Adrenal gland (tissue), 12 donors: ENCODE results near the gene MEGF11. TPM values are rescaled to one million over a fixed set of nuclear protein-coding genes. Genes with fewer than 3 reads are reported as not detected.

Source experiments
- DNase-seq, 7 donors: peaks; one replicate each; pipeline ENCODE4 v3.0.0-alpha.2; 2019 to 2020
- H3K27ac ChIP-seq, 5 donors: fragments of 200-600 bp; sonication (generic) in 4 of 5; 1 replicate in 3 of 5; 2 replicates in 2 of 5; pipeline versions ENCODE4 v1.5.1 to v1.8.0; 2016 to 2020; ENCODE audit warnings: mild to moderate bottlenecking in 1 of 5
- H3K27me3 ChIP-seq: fragments of 200-600 bp; 2 replicates; pipeline ENCODE4 v1.8.0; 2021
- H3K36me3 ChIP-seq, 2 donors: fragments of 200-600 bp; replicated peaks in 1 of 2; 1 replicate in 1 of 2; 2 replicates in 1 of 2; pipeline versions ENCODE4 v1.5.1 to v1.8.0; 2018 to 2022
- H3K4me1 ChIP-seq, 2 donors: fragments of 200-600 bp; replicated peaks in 1 of 2; 1 replicate in 1 of 2; 2 replicates in 1 of 2; pipeline versions ENCODE4 v1.5.1 to v1.8.0; 2018 to 2021
- H3K4me3 ChIP-seq, 4 donors: fragments of 200-600 bp; sonication (generic) in 3 of 4; one replicate each; pipeline ENCODE4 v1.5.1; 2016 to 2018
- H3K9me3 ChIP-seq, 3 donors: fragments of 200-600 bp; sonication (generic) in 1 of 3; replicated peaks in 1 of 3; 1 replicate in 2 of 3; 2 replicates in 1 of 3; pipeline versions ENCODE4 v1.5.1 to v1.8.0; 2016 to 2021
- CTCF ChIP-seq, 6 experiments: fragments of 450-650 bp in 4 of 6; fragments of 200-600 bp in 2 of 6; sonication (generic) in 1 of 6; IDR thresholded peaks; 1 replicate in 5 of 6; 2 replicates in 1 of 6; pipeline versions ENCODE4 v1.5.1 to v1.8.0; 2016 to 2021; ENCODE audit warnings: antibody characterized with exemption in 6 of 6, mild to moderate bottlenecking in 2 of 6, moderate library complexity in 1 of 6
- POLR2A ChIP-seq, 2 donors: fragments of 450-650 bp; IDR thresholded peaks; one replicate each; pipeline ENCODE4 v1.6.1; 2017; ENCODE audit warnings: antibody characterized with exemption in 2 of 2, mild to moderate bottlenecking in 2 of 2, moderate library complexity in 1 of 2
- WGBS, 4 donors: extraction: QIAGEN DNeasy Blood & Tissue Kit in 2 of 4; methylation state at CpG; one replicate each; pipeline versions ENCODE4 v1.1.5 to v1.1.7; 2013 to 2017; 5-methylcytosine and 5-hydroxymethylcytosine counted together
- intact Hi-C, 2 donors: fragments of 100-400 bp; cut with DNase I; formaldehyde crosslinking; loops; one replicate each; pipeline versions ENCODE4 v1.14.1 to v1.15.0; 2022 to 2023
- polyA plus RNA-seq, 3 donors: library from polyadenylated mRNA; stranded (reverse); fragments of 200-250 nt in 2 of 3; fragments of 350-450 nt in 1 of 3; fragmentation: Illumina TruSeq in 1 of 3; extraction: RNeasy Lipid Tissue Mini Kit (QIAGEN cat#74804) in 1 of 3; gene quantifications; one replicate each; pipeline ENCODE4 v1.2.3, GENCODE V29; 2013 to 2014
- total RNA-seq, 9 donors: library from RNA; depleted of rRNA in 4 of 9; stranded (reverse); fragments of >200 nt in 4 of 9; fragments of 120-200 nt in 1 of 9; fragmentation: NEBNext Ultra II Directional in 1 of 9; extraction: Animal tissue kit (Norgen Biotek cat#: 25700) in 1 of 9; gene quantifications; one replicate each; pipeline versions ENCODE4 v1.1.0 to v1.2.4, GENCODE V29; 2013 to 2023
- donor health status: healthy with polysubstance abuse.
- donor health status: Bipolar disorder and iron deficiency.
- donor health status: DM: yes; HTN: yes; CAD: no.
- donor health status: DM: no; HTN: no; CAD: no.
- donor health status: DM: no; HTN: no; CAD: no.
- donor health status: DM: yes; HTN: yes; CAD: no.

The MEGF11 gene
- total and polyA plus RNA-seq, 12 donors: 0.04 to 0.98 (median 0.14) TPM; not detected in 5

DNA sequence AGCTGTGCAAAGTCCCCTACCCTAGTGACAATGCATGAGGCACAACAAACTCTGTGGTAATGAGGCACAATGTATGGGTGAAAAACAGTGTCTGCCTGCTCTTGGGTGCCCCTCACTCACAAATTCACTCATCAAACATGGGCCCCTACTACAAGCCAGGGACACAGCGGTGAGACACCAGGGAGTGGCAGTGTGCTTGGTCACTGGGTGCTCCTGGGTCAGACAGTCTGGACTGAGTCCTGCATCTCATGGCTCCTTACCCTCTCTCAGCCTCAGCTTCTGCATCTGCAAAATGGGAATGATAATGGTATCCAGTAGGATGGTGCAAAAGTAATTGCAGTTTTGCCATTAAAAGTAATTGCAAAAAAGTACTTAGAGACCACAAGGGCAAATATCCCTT, 184.7 kb downstream of the MEGF11 start:
- intact Hi-C loops: no loop called here

DNA sequence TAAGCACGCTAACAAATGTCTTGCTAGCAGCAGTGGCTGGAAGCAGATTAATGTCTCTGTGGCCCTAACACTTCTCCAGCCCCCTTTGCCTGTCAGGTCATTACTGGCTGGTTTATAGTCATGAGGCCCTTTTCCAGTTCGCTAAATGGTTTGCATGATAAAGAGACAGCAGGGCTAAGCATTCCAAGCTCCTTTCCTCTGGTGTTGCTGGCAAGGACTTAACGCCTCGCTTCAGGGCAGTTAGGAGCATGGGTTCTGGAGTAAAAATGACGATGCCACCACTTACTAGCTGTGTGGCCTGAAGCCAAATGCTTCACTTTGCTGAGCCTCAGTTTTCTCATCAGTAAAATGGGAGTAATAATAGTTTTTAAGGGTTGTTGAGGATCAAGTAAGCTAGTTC, 185.9 kb downstream of the MEGF11 start:
- TF ChIP-seq CTCF (IDR thresholded peaks at IDR 0.05) (no peak), POLR2A (IDR thresholded peaks at IDR 0.05) (no peak)
- Histone ChIP-seq H3K27me3 (no peaks in the 10 kb centered on the region), H3K27ac (no peak overlapping the region), H3K36me3 (no peaks in the 10 kb centered on the region), H3K4me1 (peaks cover 4 to 7% of the 10 kb centered on the region in 2 donors), H3K9me3 (no peaks in the 10 kb centered on the region), H3K4me3 (no peak overlapping the region)
- 67 to 84% (median 83%) methylated on average over 4 to 5 of the region's 5 CpGs for WGBS, 4 donors
- no peak for DNase-seq
- intact Hi-C loops: no loop called here

More for the DNA sequence above, 184.7 kb downstream of the MEGF11 start:
- no peak for DNase-seq
- H3K27ac ChIP-seq: no peak overlapping the region
- TF ChIP-seq POLR2A (IDR thresholded peaks at IDR 0.05) (no peak), CTCF (IDR thresholded peaks at IDR 0.05) (no peak)
- no peaks in the 10 kb centered on the region for H3K36me3 ChIP-seq
- H3K27me3 ChIP-seq: no peaks in the 10 kb centered on the region
- peaks cover 10 to 11% of the 10 kb centered on the region in 2 donors for H3K4me1 ChIP-seq
- H3K4me3 ChIP-seq: no peak overlapping the region
- WGBS, 4 donors: 97 to 100% (median 100%) methylated on average over 1 of the region's 1 CpG; no CpG with 5 or more reads in 1 of the 4 donors
- no peaks in the 10 kb centered on the region for H3K9me3 ChIP-seq

DNA sequence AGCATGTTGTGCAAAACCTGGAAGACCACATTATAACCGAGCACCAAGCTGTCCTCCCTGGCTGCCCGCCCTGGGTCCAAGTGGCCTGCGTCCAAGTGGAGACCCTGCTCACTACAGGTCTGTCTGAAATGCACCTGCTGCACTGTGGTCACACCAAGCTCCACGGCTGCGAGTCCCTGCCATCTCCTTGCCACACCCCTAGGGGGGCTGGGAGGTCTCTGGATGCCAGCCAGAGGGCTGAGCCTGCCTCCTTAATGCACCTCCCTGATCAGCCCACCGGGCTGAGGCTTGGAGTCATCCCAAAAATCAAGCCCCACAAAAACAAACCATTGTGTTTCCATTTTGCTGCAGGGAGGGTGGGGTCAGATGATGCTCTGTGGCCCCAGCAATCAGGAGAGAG, 187.1 kb downstream of the MEGF11 start:
- no peaks in the 10 kb centered on the region for H3K27me3 ChIP-seq
- no peak for DNase-seq
- WGBS, 4 donors: 58 to 73% (median 64%) methylated on average over 4 to 6 of the region's 6 CpGs
- no peaks in the 10 kb centered on the region for H3K36me3 ChIP-seq
- no peak overlapping the region for H3K27ac ChIP-seq
- TF ChIP-seq CTCF (IDR thresholded peaks at IDR 0.05) (no peak), POLR2A (IDR thresholded peaks at IDR 0.05) (no peak)
- H3K4me1 ChIP-seq: no peaks in the 10 kb centered on the region
- no peaks in the 10 kb centered on the region for H3K9me3 ChIP-seq
- H3K4me3 ChIP-seq: no peak overlapping the region
- intact Hi-C loops: no loop called here

DNA sequence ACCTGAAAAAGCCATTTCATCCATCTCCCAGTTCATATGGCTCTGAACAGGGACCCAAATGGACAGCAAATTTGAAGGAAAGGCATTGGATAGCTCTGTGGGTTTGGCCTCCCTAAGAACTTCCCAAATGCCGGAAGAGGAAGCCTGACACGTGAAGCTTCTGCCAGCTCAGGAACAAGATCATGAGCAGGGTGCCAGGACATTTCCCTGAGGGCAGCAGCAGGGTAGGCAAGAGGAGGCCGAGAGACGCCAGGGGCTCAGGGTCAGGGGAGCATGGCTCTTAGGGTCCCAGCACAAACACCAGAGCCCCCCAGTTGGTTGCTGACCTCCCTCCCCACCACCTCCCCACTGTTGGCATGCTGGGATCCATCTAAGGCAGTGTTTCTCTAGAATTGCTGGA, 187.5 kb downstream of the MEGF11 start:
- Histone ChIP-seq H3K27me3 (no peaks in the 10 kb centered on the region), H3K9me3 (no peaks in the 10 kb centered on the region), H3K36me3 (no peaks in the 10 kb centered on the region), H3K27ac (no peak overlapping the region), H3K4me1 (no peaks in the 10 kb centered on the region), H3K4me3 (no peak overlapping the region)
- intact Hi-C loops: no loop called here
- 28 to 46% (median 38%) methylated on average over 3 to 4 of the region's 4 CpGs; no CpG with 5 or more reads in 1 of the 4 donors for WGBS, 4 donors
- TF ChIP-seq POLR2A (IDR thresholded peaks at IDR 0.05): no peak
- no peak for TF ChIP-seq CTCF (IDR thresholded peaks at IDR 0.05)
- no peak for DNase-seq
